HepG2 (cell line): Measurements from ENCODE around the gene FGD2. TPM values are rescaled to one million over a fixed set of nuclear protein-coding genes. Genes with fewer than 3 reads are reported as not detected.

Experiments used
- ATAC-seq: fragments of 200-7000 bp; cut with Tn5 transposase; 3 replicates; pipeline ENCODE4 v1.9.1; 2020; ENCODE audit warnings: mild to moderate bottlenecking, moderate library complexity
- BruUV-seq: library from RNA; stranded (reverse); fragments of 400-500 nt; replicated peaks from 2 replicates; lab custom pipeline; 2021; lab: Mats Ljungman, UMichigan
- CTCF ChIA-PET: fragments of 300-600 bp; formaldehyde crosslinking; extraction: SDS; loops from one replicate; lab custom pipeline; 2021; ENCODE audit warnings: low total read pairs, inconsistent platforms, low intra/inter-chr PET ratio; lab: Yijun Ruan, JAX
- POLR2A ChIA-PET: fragments of 350-600 bp; sonication (Branson Sonifier 250); formaldehyde crosslinking; loops from one replicate; lab custom pipeline; 2020; ENCODE audit warnings: antibody characterized with exemption, inconsistent platforms; lab: Yijun Ruan, JAX
- DNase-seq: peaks from one replicate; pipeline ENCODE4 v3.0.0-alpha.2; 2015; ENCODE audit warnings: low spot score
- FAIRE-seq: peaks from 3 replicates; lab custom pipeline; 2011; peaks lifted over from hg19 to GRCh38; lab: Jason Lieb, UNC
- H2AFZ ChIP-seq: one replicate; pipeline ENCODE4 v1.6.1; 2011; ENCODE audit warnings: low read length, inconsistent platforms
- H3K27ac ChIP-seq: fragments of 300-600 bp; 3 replicates; pipeline ENCODE4 v1.8.0; 2011; ENCODE audit warnings: mixed run types, mild to moderate bottlenecking, mixed read lengths, low read length, inconsistent platforms; ENCODE audit not compliant: insufficient read depth; ENCODE audit errors: extremely low read length
- H3K27me3 ChIP-seq, 2 experiments: fragments of 200-600 bp in 1 of 2; 2 replicates in 1 of 2; 3 replicates in 1 of 2; pipeline versions ENCODE4 v1.6.0 to v1.8.0; 2011; ENCODE audit warnings: low read length in 2 of 2, mild to moderate bottlenecking in 2 of 2, moderate library complexity in 2 of 2, inconsistent platforms in 1 of 2; ENCODE audit not compliant: insufficient read depth in 2 of 2, control insufficient read depth in 1 of 2
- H3K36me3 ChIP-seq, 2 experiments: fragments of 200-600 bp in 1 of 2; replicated peaks in 1 of 2; 2 replicates in 1 of 2; 3 replicates in 1 of 2; pipeline versions ENCODE4 v1.5.1 to v1.8.0; 2011; ENCODE audit warnings: low read length in 2 of 2, inconsistent platforms in 1 of 2; ENCODE audit not compliant: insufficient read depth in 2 of 2, control insufficient read depth in 1 of 2
- H3K4me1 ChIP-seq: 2 replicates; pipeline ENCODE4 v1.5.1; 2012; ENCODE audit warnings: low read length, inconsistent platforms; ENCODE audit not compliant: insufficient read depth
- H3K4me2 ChIP-seq: 2 replicates; pipeline ENCODE4 v1.6.0; 2011; ENCODE audit warnings: low read depth, low read length, inconsistent platforms
- H3K4me3 ChIP-seq, 3 experiments: fragments of 200-600 bp in 1 of 3; sonication (generic), shearing (Covaris generic) in 1 of 3; replicated peaks in 1 of 3; 2 replicates each; pipeline ENCODE4 v1.5.1; 2011 to 2016; ENCODE audit warnings: low read length in 3 of 3, inconsistent platforms in 2 of 3, low read depth in 2 of 3, mild to moderate bottlenecking in 2 of 3, control low read depth in 1 of 3, mixed read lengths in 1 of 3; ENCODE audit not compliant: insufficient read depth in 1 of 3
- H3K79me2 ChIP-seq: one replicate; pipeline ENCODE4 v1.6.1; 2011; ENCODE audit warnings: low read length, inconsistent platforms; ENCODE audit not compliant: insufficient read depth
- H3K9ac ChIP-seq: 2 replicates; pipeline ENCODE4 v1.6.0; 2011; ENCODE audit warnings: mild to moderate bottlenecking, low read depth, low read length, inconsistent platforms; ENCODE audit not compliant: insufficient read depth
- H3K9me3 ChIP-seq: 2 replicates; pipeline ENCODE4 v1.5.1; 2012; ENCODE audit warnings: mild to moderate bottlenecking, low read length
- H4K20me1 ChIP-seq: 2 replicates; pipeline ENCODE4 v1.6.0; 2011; ENCODE audit warnings: inconsistent platforms, mild to moderate bottlenecking, low read length, moderate library complexity; ENCODE audit not compliant: insufficient read depth
- FIP1L1 ChIP-seq: fragments of 200-400 bp; formaldehyde crosslinking; IDR thresholded peaks from 2 replicates; pipeline ENCODE4 v1.6.1; 2018; ENCODE audit warnings: low read depth, mild to moderate bottlenecking, low read length, moderate library complexity, borderline replicate concordance; ENCODE audit not compliant: insufficient read depth
- FOXM1 ChIP-seq: sonication (generic); formaldehyde crosslinking; IDR thresholded peaks from 2 replicates; pipeline ENCODE4 v1.5.0; 2020; ENCODE audit warnings: missing genetic modification reagents
- MIER3 ChIP-seq: IDR thresholded peaks from 2 replicates; pipeline ENCODE4 v1.6.1; 2016; ENCODE audit warnings: missing compliant biosample characterization, borderline replicate concordance
- NCOA2 ChIP-seq: sonication (generic); formaldehyde crosslinking; IDR thresholded peaks from 2 replicates; pipeline ENCODE4 v1.8.0; 2022; ENCODE audit warnings: inconsistent platforms
- NFKBIZ ChIP-seq: IDR thresholded peaks from 2 replicates; pipeline ENCODE4 v1.6.1; 2018; ENCODE audit warnings: missing genetic modification reagents, missing compliant biosample characterization
- NRL ChIP-seq: sonication (generic); formaldehyde crosslinking; IDR thresholded peaks from 2 replicates; pipeline ENCODE4 v1.5.0; 2020; ENCODE audit warnings: missing genetic modification reagents, mild to moderate bottlenecking, moderate library complexity, borderline replicate concordance
- PCBP1 ChIP-seq: fragments of 200-400 bp; formaldehyde crosslinking; IDR thresholded peaks from 2 replicates; pipeline ENCODE4 v1.6.1; 2017; ENCODE audit warnings: mild to moderate bottlenecking, low read depth, low read length, borderline replicate concordance
- RXRA ChIP-seq: sonication (generic); formaldehyde crosslinking; IDR thresholded peaks from 2 replicates; pipeline ENCODE4 v1.5.1; 2020; ENCODE audit warnings: missing genetic modification reagents
- TEAD3 ChIP-seq: optimal IDR thresholded peaks from 2 replicates; pipeline ENCODE3; 2016; ENCODE audit warnings: borderline replicate concordance
- ZNF235 ChIP-seq: sonication (generic); formaldehyde crosslinking; IDR thresholded peaks from 2 replicates; pipeline ENCODE4 v1.8.1; 2023; ENCODE audit warnings: mild to moderate bottlenecking, missing genetic modification reagents, borderline replicate concordance
- ZNF383 ChIP-seq: sonication (generic); formaldehyde crosslinking; IDR thresholded peaks from 2 replicates; pipeline ENCODE4 v1.4.0; 2020; ENCODE audit warnings: missing genetic modification reagents, mild to moderate bottlenecking, borderline replicate concordance
- ZNF644 ChIP-seq: IDR thresholded peaks from 2 replicates; pipeline ENCODE4 v1.6.1; 2016; ENCODE audit warnings: low read depth
- ZNF839 ChIP-seq: sonication (generic); formaldehyde crosslinking; IDR thresholded peaks from 2 replicates; pipeline ENCODE4 v1.4.0; 2020; ENCODE audit warnings: missing genetic modification reagents, mild to moderate bottlenecking, borderline replicate concordance
- WGBS: methylation state at CpG from one replicate; pipeline ENCODE4 v1.1.6; 2017; ENCODE audit warnings: low lambda C conversion rate; 5-methylcytosine and 5-hydroxymethylcytosine counted together
- in situ Hi-C: cut with HindIII; loops from 2 replicates; pipeline ENCODE4 v1.10.0; 2017; ENCODE audit warnings: low pct_unique_long_range_greater_than_20kb; ENCODE audit not compliant: extremely low pct_ligation_motif_present
- intact Hi-C: fragments of 100-400 bp; cut with micrococcal nuclease; formaldehyde crosslinking; loops from one replicate; pipeline ENCODE4 v1.10.0; 2022; ENCODE audit not compliant: unreplicated experiment
- polyA plus RNA-seq, 8 experiments: library from polyadenylated mRNA; depleted of rRNA in 3 of 8; stranded (reverse) in 7 of 8; unstranded in 1 of 8; fragments of >200 nt; fragmentation: Illumina TruSeq in 4 of 8; extraction: Trizol in 4 of 8; gene quantifications; 2 replicates each; pipeline versions ENCODE4 v1.2.1 to v1.2.3, GENCODE V29; 2011 to 2016; ENCODE audit warnings: low read depth in 4 of 8, missing spikeins in 1 of 8, mixed read lengths in 1 of 8; ENCODE audit not compliant: insufficient read depth in 1 of 8
- total RNA-seq, 5 experiments: library from RNA; depleted of rRNA; stranded (reverse); fragments of >200 nt; fragmentation: Illumina TruSeq; extraction: Trizol; gene quantifications; 2 replicates each; pipeline ENCODE4 v1.2.3, GENCODE V29; 2016; ENCODE audit warnings: low read depth in 1 of 5
- TF ChIP-seq, protein P1 (sequence below): sonication (generic); formaldehyde crosslinking; IDR thresholded peaks from 2 replicates; pipeline ENCODE4 v1.5.0; 2020; ENCODE audit warnings: mild to moderate bottlenecking, missing genetic modification reagents, moderate library complexity
- TF ChIP-seq, protein P2 (sequence below): IDR thresholded peaks from 2 replicates; pipeline ENCODE4 v1.6.1; 2016; ENCODE audit warnings: low read depth, borderline replicate concordance
- TF ChIP-seq, protein P3 (sequence below): sonication (generic); formaldehyde crosslinking; IDR thresholded peaks from 2 replicates; pipeline ENCODE4; 2020; ENCODE audit warnings: missing genetic modification reagents, mild to moderate bottlenecking, borderline replicate concordance

The FGD2 gene
- total and polyA plus RNA-seq, 2 of the 13 experiments (the other 11 are each of a cell fraction or from before 2014, with no cell fraction given) = not detected

DNA sequence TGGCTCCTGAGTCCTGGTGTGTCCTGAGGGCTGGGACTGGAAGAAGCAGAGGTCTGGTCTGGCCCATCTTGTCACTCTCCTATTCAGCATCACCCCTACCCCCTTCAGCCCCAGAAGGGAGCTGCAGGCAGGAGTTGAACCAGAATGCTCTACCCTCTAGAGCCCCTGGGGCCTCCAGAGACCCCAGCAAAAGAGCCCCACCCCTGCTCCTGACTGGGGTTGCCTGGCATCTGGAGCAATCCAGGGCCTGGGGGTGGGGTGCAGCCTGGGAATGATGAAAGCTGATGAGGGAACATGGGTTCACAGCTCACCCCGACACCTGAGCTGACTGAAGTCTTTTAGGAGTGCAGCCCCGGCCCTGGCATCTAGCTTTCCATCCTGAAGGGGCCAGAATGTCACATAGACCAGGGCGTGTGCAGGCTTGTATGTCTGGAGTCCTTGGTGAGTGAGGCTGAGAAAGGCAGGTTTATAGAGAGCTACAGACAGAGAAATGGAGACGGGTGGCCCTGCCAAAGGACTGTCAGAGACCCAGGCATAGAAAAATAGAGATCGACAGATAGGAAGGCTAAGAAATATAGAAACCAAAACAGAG is 12.2 kb downstream of the FGD2 start (continued):
- TF ChIP-seq PCBP1 = no peak
- no peak for TF ChIP-seq NFKBIZ (CRISPR knock-in tag)
- no peak for TF ChIP-seq ZNF235 (CRISPR knock-in tag)
- TF ChIP-seq RXRA (CRISPR knock-in tag) = 0 out of 2 replicates have a peak, but pooled peaks have one; percentile 7

DNA sequence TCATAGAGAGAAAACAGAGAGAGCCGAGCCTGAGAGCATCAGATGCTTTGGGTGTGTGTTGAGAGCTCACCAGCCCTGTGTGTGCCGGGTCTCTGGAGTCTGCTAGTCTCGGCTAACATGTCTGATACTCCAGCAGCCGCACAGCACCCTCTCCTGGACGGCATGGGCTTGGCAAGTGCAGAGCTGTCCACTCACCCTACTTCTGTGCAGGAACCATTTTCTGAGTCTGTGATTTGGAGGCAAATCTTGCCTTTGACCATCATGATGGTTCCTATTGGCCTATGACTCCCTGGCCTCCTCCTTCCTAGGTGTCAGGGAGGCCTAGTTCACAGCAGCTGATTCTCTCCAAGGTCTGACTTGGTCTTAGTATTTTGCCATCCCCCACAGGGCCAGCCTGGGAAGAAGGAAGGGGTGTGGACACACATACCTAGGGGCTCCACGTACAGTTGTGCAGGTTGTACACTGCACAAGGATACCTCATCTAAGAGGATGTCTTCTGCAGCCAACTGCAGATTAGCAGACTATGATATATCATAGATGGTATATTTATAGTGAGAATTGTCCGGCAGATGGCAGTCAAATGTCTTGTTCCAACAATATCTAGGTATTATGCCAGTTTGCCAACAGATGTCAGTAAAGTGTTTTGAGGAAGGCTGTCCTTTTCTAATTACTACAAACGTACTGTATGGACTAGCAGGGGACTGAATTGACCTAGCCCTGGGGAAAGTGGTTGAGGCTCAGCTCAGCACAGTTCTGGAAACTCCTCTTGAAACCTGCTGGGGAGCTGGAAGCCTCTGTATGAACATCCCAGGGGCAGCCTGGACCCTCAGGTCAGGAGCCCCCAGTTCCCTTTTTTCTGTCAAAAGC is 13.0 kb downstream of the FGD2 start:
- peak; percentile 93 for FAIRE-seq
- BruUV-seq = no TSS peak
- H3K9me3 ChIP-seq = no peaks in the 10 kb centered on the region
- TF ChIP-seq FIP1L1 (no peak), FOXM1 (CRISPR knock-in tag) (no peak), NRL (no peak; the same call in 1 of the 2 replicates), ZNF383 (CRISPR knock-in tag) (no peak), NCOA2 (no peak), ZNF839 (no peak), ZNF644 (CRISPR knock-in tag) (no peak), TEAD3 (CRISPR knock-in tag) (peak; percentile 94), MIER3 (CRISPR knock-in tag) (0 out of 2 replicates have a peak, but pooled peaks have one; percentile 12)
- TF ChIP-seq, protein P1, sequence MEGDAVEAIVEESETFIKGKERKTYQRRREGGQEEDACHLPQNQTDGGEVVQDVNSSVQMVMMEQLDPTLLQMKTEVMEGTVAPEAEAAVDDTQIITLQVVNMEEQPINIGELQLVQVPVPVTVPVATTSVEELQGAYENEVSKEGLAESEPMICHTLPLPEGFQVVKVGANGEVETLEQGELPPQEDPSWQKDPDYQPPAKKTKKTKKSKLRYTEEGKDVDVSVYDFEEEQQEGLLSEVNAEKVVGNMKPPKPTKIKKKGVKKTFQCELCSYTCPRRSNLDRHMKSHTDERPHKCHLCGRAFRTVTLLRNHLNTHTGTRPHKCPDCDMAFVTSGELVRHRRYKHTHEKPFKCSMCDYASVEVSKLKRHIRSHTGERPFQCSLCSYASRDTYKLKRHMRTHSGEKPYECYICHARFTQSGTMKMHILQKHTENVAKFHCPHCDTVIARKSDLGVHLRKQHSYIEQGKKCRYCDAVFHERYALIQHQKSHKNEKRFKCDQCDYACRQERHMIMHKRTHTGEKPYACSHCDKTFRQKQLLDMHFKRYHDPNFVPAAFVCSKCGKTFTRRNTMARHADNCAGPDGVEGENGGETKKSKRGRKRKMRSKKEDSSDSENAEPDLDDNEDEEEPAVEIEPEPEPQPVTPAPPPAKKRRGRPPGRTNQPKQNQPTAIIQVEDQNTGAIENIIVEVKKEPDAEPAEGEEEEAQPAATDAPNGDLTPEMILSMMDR (CRISPR knock-in tag) = peak; percentile 92
- TF ChIP-seq, protein P2, sequence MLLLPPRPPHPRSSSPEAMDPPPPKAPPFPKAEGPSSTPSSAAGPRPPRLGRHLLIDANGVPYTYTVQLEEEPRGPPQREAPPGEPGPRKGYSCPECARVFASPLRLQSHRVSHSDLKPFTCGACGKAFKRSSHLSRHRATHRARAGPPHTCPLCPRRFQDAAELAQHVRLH (CRISPR knock-in tag) = peak; percentile 63; the same call in 1 of the 2 replicates
- TF ChIP-seq, protein P3, sequence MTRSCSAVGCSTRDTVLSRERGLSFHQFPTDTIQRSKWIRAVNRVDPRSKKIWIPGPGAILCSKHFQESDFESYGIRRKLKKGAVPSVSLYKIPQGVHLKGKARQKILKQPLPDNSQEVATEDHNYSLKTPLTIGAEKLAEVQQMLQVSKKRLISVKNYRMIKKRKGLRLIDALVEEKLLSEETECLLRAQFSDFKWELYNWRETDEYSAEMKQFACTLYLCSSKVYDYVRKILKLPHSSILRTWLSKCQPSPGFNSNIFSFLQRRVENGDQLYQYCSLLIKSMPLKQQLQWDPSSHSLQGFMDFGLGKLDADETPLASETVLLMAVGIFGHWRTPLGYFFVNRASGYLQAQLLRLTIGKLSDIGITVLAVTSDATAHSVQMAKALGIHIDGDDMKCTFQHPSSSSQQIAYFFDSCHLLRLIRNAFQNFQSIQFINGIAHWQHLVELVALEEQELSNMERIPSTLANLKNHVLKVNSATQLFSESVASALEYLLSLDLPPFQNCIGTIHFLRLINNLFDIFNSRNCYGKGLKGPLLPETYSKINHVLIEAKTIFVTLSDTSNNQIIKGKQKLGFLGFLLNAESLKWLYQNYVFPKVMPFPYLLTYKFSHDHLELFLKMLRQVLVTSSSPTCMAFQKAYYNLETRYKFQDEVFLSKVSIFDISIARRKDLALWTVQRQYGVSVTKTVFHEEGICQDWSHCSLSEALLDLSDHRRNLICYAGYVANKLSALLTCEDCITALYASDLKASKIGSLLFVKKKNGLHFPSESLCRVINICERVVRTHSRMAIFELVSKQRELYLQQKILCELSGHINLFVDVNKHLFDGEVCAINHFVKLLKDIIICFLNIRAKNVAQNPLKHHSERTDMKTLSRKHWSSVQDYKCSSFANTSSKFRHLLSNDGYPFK (CRISPR knock-in tag) = peak; percentile 39; the same call in 1 of the 2 replicates

More for the DNA sequence above, 13.0 kb downstream of the FGD2 start:
- in situ Hi-C loops = loop anchor here (10.0 kb wide), 2 partner anchors 134 to 244 kb away; partner anchors contain the start of gene C6orf89
- Histone ChIP-seq H4K20me1 (no peaks in the 10 kb centered on the region), H3K9ac (no peak overlapping the region), H2AFZ (no peak overlapping the region), H3K4me2 (peak overlapping the region; percentile 13), H3K27ac (no peak overlapping the region), H3K36me3 (no peaks in the 10 kb centered on the region), H3K4me3 (no peak overlapping the region), H3K79me2 (no peaks in the 10 kb centered on the region), H3K27me3 (peaks cover 4 to 15% of the 10 kb centered on the region in 2 experiments; a peak in 2 of 5 replicates), H3K4me1 (peaks cover 39% of the 10 kb centered on the region)
- ATAC-seq (peak; percentile 95), DNase-seq (peak; percentile 90)
- intact Hi-C loops = loop anchor here (1.0 to 5.0 kb wide), 6 partner anchors 34 to 252 kb away; partner anchors contain the start of gene C6orf89
- ChIA-PET POLR2A (interaction anchor here (0.9 to 2.8 kb wide), 8 partner anchors 32 to 192 kb away, joined by 3 to 14 read pairs (median 5); partner anchors contain the start of genes C6orf89 and MTCH1), CTCF (interaction anchor here (0.9 to 7.8 kb wide), 16 partner anchors 10 to 296 kb away, joined by 3 to 268 read pairs (median 5); partner anchors contain the start of genes C6orf89 and MTCH1)
- WGBS = under 1% methylated on average over 8 of the region's 8 CpGs
